Measurements from ENCODE around the gene TBC1D14.

TBC1D14 gene, protein sequence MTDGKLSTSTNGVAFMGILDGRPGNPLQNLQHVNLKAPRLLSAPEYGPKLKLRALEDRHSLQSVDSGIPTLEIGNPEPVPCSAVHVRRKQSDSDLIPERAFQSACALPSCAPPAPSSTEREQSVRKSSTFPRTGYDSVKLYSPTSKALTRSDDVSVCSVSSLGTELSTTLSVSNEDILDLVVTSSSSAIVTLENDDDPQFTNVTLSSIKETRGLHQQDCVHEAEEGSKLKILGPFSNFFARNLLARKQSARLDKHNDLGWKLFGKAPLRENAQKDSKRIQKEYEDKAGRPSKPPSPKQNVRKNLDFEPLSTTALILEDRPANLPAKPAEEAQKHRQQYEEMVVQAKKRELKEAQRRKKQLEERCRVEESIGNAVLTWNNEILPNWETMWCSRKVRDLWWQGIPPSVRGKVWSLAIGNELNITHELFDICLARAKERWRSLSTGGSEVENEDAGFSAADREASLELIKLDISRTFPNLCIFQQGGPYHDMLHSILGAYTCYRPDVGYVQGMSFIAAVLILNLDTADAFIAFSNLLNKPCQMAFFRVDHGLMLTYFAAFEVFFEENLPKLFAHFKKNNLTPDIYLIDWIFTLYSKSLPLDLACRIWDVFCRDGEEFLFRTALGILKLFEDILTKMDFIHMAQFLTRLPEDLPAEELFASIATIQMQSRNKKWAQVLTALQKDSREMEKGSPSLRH

DNA sequence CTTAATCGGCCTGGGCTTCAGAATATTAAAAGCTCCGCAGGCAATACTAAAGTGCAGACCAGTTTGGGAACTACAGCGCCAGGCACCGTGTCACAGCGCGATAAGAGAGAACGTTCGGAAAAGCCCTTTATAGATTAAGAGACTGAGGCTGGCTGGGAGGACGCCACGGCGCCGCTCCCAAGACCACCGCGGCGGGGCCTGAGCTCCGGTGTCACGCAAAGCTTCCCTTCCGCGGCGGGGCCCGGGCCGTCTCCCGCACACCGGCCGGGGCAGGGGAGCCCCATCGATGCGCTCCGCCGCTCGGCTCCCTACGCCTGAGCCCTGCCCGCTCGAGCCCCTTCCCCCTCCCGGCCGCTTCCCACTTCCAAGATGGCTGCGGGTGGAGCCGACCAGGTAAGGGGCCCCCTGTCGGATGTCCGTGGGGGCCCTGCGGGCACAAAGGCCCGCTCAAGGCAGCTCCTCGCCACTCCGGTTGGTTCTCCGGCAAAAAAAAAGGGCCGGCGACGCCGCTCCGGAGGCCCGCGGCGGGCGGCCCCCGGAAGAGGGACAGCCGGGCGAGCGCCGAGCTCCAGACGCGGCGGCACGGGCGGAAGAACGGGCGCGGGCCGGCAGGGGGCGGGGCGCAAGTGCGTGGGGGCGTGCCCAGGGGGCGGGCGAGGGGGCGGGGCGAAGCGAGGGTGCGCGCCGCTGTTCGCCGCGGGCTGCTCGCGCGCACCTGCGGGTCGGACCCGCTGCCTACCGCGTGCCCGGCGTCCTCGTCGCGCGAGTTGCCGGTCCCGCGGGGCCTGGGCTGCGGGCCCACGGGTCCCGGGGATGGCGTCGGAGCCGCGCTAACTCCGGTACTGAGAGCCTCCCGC, at the start of gene TBC1D14:
TSS of gene TBC1D14 (plus strand) at position 714 of the 857 bp plus-strand sequence. CDS start 13,564 bp downstream, outside the sequence.
- DNase-seq (ENCODE audit: low read depth): peak; percentile 66

DNA sequence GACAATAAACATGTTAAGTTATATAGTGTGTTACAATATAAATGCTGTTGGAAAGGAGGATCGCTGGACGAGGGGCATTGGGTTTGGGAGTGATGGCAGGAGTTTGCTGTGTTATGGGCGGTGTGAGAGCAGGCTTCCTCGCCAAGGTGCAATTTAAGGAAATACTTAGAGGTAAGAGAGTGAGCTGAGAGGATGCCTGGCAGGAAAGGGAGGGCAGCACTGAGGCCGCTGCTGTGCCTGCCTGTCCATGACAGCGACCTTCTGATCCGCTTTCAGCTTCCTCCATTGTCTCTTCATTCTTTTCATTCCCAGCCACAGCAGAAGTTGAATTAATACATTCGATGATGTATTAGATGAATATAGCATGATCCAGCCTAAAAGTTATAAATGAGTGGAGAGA, 41.2 kb upstream of the TBC1D14 start:
- no peak for DNase-seq (ENCODE audit: low read depth)

DNA sequence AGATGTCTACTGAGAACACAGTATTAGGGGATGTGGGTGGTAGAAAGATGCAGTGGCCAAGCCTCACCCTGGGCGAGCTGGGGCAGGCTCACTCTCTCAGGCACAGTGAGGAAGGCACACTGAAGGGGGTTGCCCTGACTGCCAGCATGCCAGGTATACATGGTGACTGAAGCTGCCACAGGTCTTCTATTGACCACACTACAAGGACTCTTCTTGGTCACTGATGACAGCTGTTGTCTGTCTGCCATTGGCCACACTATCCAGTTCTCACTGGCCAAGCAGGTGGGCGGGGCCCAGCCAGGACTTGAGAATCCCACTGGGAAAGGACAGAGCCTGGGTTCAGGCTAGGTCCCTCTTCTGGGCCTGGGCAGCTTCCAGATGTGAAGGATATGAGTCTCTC, 39.7 kb upstream of the TBC1D14 start:
- no peak for DNase-seq (ENCODE audit: low read depth)

DNA sequence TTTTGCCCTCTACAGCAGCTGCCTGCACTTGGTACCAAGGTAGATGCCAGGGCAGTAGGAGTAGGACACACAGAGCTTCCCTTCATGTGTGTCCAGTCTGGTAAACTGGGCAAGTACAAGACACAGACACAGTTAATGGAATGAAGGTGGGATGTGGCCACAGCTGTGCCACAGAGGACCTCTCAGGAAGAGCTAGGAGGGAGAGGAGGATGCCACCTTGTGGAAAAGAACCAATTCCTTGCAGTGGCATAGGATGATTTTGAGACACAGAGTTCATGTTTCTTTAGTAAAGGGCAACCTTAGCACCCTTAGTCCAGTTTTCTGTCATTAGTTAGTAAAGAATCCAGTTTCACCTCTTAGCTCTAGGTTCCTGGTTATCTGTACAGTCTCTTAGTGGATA, 36.3 kb upstream of the TBC1D14 start:
- no peak for DNase-seq (ENCODE audit: low read depth)

DNA sequence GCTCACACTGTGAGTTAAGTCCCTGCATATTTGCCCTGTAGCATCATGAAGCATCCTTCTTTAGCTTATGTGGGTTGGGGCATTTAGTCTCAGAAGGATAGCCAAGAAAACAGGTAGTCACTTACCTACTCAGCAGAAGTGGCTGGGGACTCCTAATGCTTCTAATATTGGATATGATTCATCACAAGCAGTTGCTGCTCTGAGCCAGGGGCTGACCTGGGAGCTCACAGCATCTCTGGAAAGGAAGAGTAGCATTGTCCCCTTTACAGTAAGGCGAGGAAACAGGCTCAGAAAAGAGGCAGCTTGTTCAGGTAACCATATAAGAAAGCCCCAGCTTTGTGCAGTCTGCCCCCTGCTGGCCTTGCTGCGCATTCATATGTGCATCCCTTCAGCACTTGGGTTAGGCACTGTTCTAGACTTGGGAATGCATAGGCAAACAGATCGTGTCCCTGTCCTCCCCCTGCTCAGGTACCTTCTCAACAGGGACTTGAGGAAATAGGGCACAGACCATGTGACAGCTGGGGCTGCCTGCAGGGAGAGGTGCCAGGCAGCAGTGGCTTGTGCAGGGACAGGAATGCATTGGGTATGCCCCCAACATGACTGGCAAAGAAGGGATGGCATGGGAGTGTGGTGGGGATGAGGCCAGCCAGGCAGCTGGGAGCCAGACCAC, 35.7 kb upstream of the TBC1D14 start:
- DNase-seq (ENCODE audit: low read depth): peak; percentile 74

DNA sequence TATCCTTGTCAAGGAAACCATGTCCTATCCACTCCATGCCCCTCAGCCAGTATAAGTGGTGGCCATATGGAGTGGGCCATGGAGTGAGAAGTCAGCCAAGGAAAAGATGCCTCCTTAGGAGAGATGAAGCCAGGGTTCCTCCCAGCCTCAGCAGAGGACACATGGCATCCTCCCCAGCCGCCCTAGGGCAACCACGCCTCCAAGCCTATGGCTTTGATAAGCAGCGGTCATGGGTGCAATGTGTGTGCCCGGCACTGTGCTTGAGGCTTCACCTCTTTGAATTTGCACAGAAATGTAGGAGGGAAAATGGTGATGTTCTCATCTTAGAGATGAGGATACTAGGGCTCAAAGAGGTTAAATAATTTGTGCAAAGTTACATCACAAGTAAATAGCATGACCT, 34.6 kb upstream of the TBC1D14 start:
- no peak for DNase-seq (ENCODE audit: low read depth)

DNA sequence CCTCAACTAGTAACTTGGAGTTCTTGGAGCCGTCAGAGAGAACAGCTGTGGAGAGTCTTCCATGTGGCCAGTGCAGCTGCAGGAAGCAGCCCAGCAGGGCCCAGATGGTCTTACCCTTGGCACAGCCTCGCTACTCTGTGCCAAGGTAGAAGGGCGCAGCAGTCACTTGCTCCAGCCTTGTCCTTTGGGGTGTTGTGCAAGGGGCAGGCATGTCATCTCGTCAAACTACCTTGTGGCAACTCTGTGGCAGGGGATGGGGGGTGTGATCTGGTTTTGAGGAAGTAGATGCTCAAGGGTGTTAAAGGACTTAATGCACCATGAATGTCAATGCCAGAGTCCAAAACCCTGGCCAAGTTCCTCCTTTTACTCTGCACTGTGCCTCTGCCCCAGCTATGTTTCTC, 34.2 kb upstream of the TBC1D14 start:
- no peak for DNase-seq (ENCODE audit: low read depth)

DNA sequence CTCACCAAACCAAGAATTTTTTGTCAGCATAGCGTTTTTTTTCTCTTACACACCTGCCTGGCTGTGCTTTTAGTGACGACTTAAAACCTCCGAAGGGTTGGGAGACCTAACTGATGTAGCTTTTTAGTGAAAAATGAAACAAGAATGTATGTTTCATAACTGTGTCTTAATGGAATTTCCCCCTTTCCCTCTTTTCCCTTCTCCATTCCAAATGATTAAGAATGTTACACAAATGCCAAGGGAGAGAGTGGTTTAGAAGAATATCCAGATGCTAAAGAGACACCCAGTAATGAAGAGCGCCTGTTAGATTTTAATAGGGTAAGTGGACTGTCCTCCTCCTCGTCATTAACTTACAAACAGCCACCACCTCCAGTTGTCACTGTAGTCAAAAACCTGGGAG, 33.2 kb upstream of the TBC1D14 start:
- DNase-seq (ENCODE audit: low read depth): no peak

DNA sequence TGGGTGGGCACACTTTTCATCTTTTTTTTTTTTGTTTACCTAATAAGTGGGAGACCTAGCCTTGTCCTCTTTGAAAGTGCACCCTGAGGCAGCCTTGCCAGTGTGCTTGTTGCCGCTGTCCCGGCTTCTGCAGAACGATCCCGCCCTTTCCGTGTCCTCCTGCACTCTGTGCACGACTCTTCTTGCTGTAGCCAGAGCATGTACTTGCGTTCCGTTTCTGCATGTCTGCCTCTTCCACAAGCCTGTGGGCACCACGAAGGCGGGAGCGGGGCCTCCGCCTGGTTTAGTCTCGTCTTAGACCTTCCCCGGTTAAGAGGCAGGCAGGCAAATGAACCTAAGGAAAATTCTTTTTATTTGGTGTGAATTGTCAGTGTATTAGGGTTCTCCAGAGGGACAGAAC, 32.6 kb upstream of the TBC1D14 start:
- DNase-seq (ENCODE audit: low read depth): no peak

DNA sequence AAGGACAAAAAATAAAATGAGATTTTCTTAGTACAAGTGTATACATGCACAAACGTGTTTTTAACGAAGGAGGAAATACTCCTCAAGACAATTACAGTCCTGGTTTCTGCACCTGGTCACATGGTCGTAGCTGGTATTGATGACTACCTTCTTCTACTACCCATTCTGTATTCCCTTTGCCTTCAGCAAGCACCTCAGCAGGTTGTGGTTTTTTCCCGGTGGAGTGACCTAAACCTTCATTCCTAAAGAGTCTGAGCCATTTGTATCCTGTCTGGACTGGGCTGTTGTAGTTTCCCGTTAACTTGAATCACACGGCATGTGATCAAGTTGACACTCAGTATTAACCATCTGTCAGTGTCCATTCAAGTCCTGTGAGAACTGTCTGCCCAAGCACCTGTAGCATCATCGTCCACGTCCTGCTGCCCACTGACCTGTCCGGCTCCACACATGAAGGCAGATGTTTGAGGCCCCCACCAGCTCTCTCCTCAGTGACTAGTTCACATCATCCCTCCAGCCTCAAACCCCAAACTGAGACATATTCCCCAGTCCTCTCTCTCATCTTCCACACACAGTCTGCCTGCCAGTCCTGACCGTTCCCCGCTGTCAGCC, 31.1 kb upstream of the TBC1D14 start:
- DNase-seq (ENCODE audit: low read depth): no peak

DNA sequence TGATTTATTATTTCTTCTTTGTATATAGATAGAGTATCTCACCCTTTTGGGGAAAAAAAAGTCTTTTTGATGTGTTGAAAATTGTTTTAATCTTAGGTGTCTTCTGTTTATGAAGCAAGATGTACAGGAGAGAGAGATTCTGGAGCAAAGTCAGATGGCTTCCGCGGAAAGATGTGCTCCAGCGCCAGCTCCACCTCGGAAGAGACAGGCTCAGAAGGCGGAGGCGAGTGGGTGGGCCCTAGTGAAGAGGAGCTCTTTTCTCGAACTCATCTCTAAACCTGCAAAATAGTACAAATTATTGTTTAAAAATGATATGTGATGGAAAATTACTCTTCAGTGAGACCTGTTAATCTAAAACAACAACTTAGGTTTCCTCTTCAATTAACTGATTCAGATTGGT, 28.9 kb upstream of the TBC1D14 start:
- no peak for DNase-seq (ENCODE audit: low read depth)

DNA sequence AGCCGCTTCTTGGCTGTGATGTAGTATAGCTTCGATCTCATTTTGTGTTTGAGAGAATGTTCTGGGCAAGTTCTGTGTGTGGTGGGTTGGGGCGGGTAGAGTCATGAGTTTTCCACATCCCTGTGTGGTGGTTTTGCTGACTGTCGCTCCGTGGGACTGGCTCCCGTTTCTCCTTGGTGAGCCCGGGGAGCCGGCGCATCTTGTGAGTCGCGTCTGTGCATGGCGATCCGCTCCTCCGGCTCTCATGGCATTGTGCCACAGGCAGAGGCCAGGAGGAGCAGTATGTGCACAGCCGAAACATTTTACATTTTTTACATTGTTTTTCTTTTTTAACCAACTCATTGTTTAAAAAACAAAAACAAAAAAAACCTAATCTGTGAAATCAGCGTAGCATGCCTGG, 27.7 kb upstream of the TBC1D14 start:
- no peak for DNase-seq (ENCODE audit: low read depth)

DNA sequence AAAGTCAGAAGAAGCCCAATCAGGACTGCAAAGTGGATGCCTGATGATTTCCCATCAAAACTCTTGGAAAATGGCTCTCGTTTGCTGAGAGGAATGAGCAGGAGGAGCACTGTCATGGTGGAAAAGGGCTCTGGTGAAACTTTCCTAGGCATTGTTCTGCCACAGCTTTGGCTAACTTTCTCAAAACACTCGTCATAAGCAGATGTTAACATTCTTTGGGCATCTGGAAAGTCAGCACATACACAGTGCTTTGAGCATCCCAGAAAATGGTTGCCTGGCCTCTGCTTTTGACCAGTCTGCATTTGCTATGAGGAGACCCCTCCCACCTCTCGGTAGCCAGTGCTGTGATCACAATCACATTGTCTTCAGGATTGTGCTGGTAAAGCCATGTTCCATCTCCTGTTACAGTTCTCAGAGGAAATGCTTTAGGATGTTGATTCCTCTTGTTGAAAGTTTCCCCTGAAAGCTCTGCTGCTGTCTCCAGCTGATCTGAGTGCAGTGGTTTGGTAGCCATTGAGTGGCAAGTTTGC, 25.2 kb upstream of the TBC1D14 start:
- DNase-seq (ENCODE audit: low read depth): no peak

DNA sequence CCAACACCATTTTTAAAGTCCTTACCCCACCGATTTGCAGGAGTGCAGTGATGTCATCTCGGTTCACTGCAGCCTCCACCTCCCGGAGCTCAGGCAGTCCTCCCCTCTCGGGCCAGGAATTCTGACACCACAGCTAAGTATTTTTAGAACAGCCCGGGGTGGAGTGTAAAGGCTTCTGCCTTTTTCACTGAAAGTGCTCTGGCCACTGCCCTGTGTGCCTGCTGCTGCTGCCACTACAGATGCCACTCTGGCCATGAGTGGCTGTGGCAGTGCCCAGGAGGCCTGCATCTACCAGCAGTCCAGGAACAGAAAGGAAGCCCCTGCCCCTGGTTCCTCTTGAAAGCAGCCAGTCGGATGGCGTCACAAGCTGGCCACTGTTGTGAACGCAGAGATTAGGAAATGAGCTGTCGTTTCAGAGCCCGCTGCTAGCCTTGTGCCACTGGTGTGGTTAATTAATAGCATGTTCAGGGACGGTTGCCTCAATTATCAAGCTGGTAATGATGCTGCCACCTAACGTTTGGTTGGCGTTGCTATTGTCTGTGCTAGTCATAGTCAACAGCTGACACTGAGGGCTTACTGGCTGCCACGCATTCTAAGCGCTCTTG, 23.6 kb upstream of the TBC1D14 start:
- DNase-seq (ENCODE audit: low read depth): no peak

DNA sequence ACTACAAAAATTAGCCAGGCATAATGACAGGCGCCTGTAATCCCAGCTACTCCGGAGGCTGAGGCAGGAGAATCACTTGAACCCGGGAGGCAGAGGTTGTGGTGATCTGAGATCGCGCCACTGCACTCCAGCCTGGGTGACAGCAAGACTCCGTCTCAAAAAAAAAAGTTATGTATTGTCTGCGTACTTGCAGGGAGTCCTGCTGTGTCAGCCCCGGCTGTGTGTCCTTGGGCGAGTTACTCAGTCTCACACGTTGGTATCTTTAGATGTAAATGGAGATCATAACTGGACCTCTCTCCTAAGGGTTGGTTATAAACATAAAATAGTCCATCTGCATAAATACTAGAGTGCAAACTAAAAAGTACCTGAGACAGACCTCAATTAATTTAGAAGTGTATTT, 22.7 kb upstream of the TBC1D14 start:
- no peak for DNase-seq (ENCODE audit: low read depth)

DNA sequence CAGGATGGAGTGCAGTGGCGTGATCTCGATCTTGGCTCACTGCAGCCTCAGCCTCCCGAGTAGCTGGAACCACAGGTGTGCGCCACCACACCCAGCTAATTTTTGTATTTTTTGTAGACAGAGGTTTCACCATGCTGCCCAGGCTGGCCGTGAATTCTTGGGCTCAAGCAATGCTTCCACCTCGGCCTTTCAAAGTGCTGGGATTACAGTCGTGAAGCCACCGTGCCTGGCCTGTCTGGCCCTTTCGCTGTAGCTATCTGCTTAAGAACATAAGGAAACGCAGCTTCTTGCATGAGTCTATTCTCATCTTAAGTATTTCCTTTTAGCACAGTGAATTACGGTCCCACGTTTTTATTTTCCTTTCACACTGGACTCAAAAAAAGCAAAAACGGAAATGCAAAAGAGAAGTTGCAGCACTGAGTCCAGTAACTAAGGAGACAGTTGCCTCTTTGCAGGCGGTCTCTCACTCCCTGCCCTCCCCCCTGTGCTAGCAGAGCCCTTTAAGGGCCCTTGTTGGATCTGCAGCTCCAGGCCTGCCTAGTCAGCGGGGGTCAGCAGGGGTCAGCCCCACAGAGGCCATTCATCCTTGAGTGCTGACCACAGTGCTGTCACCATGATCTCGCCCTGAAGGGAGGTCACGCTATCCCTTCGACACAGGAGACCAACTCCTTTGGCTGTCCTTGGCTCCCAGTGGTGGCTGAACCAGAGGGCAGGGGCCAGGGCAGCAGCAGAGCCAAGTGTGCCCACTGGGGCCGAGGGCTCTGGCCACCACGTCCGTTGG, 21.8 kb upstream of the TBC1D14 start:
- no peak for DNase-seq (ENCODE audit: low read depth)

DNA sequence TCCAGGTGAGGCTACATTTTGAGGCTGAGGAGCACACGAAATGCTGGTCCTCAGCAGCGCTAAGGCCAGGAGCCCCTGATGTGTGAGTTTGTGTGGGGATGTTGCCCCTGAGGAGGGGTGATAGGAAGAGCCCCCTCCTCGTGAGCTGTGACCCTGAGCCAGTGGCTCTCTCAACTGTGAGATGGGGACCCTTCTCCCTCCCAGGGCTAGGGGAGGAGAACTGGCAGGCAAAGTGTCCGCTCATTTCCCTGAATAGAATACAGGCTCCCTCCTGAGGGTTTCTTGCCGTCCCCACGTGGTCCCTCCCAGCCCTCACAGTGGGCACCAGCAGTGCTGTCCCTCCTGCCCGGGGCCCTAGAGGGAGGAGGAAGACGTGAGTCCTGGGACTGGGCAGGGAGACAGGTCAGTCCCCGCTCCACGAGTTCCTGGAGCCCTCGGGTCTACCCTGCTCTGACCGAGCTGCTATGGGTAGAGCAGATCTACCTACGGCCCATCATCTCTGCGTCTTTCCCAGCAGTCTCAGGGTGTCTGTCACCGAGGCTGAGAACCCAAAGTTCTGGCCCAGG, 21.0 kb upstream of the TBC1D14 start:
- DNase-seq (ENCODE audit: low read depth): no peak

DNA sequence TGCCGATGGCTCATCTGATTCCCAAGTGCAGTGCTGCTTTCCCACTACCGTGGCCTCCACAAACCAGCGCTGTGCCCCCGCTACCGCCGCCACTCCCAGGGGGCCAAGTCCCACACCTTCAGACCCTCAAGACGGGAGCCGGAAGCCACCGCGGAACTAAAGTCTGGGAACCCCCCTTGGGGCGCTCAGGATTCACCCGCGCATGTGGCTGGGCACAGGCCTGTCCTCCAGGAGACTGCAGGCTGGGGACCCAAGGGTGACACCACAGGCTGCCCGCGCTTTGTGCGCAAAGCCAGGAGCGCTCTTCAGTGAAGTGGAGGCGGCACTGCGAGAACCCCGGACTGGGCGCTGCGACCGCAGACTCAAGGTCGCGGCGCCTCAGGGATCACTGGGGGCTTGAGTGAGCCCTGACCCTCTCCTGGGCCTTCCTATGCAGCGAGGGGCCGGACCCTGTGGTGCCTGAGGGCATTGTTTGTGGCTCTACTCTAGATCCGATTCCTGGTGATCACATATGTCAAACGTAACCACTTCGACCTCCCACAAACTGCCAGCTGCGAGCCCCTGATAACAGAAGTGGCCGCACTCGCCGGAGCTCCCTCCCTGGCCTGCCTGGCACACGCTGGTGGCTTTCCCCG, 20.4 kb upstream of the TBC1D14 start:
- DNase-seq (ENCODE audit: low read depth): no peak

DNA sequence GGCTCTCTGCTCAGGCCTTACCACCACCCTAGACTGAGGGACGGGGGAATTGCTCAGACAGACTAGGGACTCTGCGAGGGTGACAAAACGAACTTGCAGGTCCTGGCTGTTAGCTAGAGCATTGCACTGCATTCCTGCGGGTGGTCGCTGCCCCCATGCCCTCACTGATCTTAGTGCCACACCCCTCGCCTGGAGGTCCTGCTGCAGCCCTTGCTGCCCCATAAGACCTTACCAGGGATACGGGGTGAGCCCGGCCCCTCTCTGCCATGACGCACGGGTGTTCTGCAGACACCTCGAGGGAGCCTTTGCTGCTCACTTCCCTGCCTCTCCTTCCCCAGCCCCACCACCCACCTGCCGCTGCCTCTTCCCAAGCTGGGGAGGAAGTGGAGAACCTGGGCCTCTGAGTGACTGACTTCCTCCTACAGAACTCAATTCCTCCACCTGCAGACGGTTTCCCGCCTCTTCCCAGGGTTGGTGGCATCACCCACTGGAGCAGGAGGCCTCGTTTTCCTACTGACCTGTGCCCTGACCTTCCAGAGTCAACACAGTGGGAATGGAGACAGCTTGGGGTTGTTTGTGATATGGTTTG, 19.8 kb upstream of the TBC1D14 start:
- no peak for DNase-seq (ENCODE audit: low read depth)

Measured in stimulated activated CD8-positive, alpha-beta memory T cell treated with anti-CD3 and anti-CD28 coated beads, Interleukin-12 subunit alpha, Interleukin-12 subunit beta, amount 100 ng/mL, for 1 hour (primary cell).